Activated T-helper 2 cell treated with anti-CD3 and anti-CD28 coated beads, Interferon-gamma antibody, Interleukin-2, Interleukin-4, amounts not matched to agents 10 μg/mL and 5 μg/mL and 100 μg/mL, durations not matched to agents 14 hours and 24 hours and 36 hours (primary cell): ENCODE data around the gene M1AP. TPM values are rescaled to one million over a fixed set of nuclear protein-coding genes. Genes with fewer than 3 reads are reported as not detected.
A peak's percentile ranks its signal among the peaks of the same experiment; 100 is the strongest.
"Not testable (repeated sequence)": the region's sequence is repeated elsewhere in the genome, so short reads cannot be mapped to it uniquely, and the experiment has no call there.

Experiments
- DNase-seq: peaks from one replicate; pipeline ENCODE4 v3.0.0; 2021; ENCODE audit warnings: low spot score
- H3K27ac Mint-ChIP-seq: one replicate; pipeline ENCODE4 v1.8.0; 2021; ENCODE audit warnings: mixed read lengths
- H3K27me3 Mint-ChIP-seq: one replicate; pipeline ENCODE4 v1.8.0; 2021; ENCODE audit warnings: low read depth, mixed read lengths
- H3K36me3 Mint-ChIP-seq: one replicate; pipeline ENCODE4 v1.8.0; 2021; ENCODE audit warnings: low read depth, mixed read lengths
- H3K4me1 Mint-ChIP-seq: one replicate; pipeline ENCODE4 v1.8.0; 2021; ENCODE audit warnings: low read depth, mixed read lengths
- H3K4me3 Mint-ChIP-seq: one replicate; pipeline ENCODE4 v1.8.0; 2021; ENCODE audit warnings: low read depth, mild to moderate bottlenecking, moderate library complexity, mixed read lengths
- H3K9me3 Mint-ChIP-seq: one replicate; pipeline ENCODE4 v1.8.0; 2021; ENCODE audit warnings: mixed read lengths
- intact Hi-C: fragments of 100-400 bp; cut with micrococcal nuclease; formaldehyde crosslinking; loops from one replicate; pipeline ENCODE4 v1.15.1; 2023
- total RNA-seq: library from RNA; stranded (reverse); gene quantifications from 2 replicates; pipeline ENCODE4 v1.2.3, GENCODE V29; 2022

Gene M1AP
- total RNA-seq, 1 donor from 2014 or later: not detected

GRCh38 chr2:74567881-74568280 lies 80.2 kb downstream of the M1AP start:
- intact Hi-C loops: no loop called here

GRCh38 chr2:74566754-74567085 lies 81.4 kb downstream of the M1AP start:
- Mint-ChIP-seq H3K4me1 (peaks cover 50% of the 10 kb centered on the region), H3K36me3 (no peaks in the 10 kb centered on the region), H3K9me3 (no peaks in the 10 kb centered on the region), H3K4me3 (peak overlapping the region; percentile 28), H3K27me3 (no peaks in the 10 kb centered on the region), H3K27ac (peak overlapping the region; percentile 76)
- no peak for DNase-seq
- intact Hi-C loops: loop anchor here (1.0 kb wide), 1 partner anchor 12 kb away; the partner anchor contains the start of gene DOK1

More at GRCh38 chr2:74567881-74568280, 80.2 kb downstream of the M1AP start:
- DNase-seq: no peak
- Mint-ChIP-seq H3K27me3 (no peaks in the 10 kb centered on the region), H3K27ac (no peak overlapping the region), H3K4me3 (no peak overlapping the region), H3K4me1 (peaks cover 49% of the 10 kb centered on the region), H3K9me3 (no peaks in the 10 kb centered on the region), H3K36me3 (no peaks in the 10 kb centered on the region)

- H3K27me3 Mint-ChIP-seq: no peaks in the 10 kb centered on the region
- H3K9me3 Mint-ChIP-seq: no peaks in the 10 kb centered on the region
- DNase-seq: no peak
- peaks cover 51% of the 10 kb centered on the region for H3K4me1 Mint-ChIP-seq
- H3K36me3 Mint-ChIP-seq: no peaks in the 10 kb centered on the region
- peak overlapping the region; percentile 76 for H3K27ac Mint-ChIP-seq
- no peak overlapping the region for H3K4me3 Mint-ChIP-seq
- intact Hi-C loops: loop anchor here (1.0 kb wide), 1 partner anchor 12 kb away; the partner anchor contains the start of gene DOK1
Measured at GRCh38 chr2:74566076-74566753, 81.9 kb downstream of the M1AP start.

- DNase-seq: no peak
- no peaks in the 10 kb centered on the region for H3K27me3 Mint-ChIP-seq
- H3K9me3 Mint-ChIP-seq: no peaks in the 10 kb centered on the region
- intact Hi-C loops: no loop called here
- H3K4me3 Mint-ChIP-seq: no peak overlapping the region
- no peak overlapping the region for H3K27ac Mint-ChIP-seq
- H3K4me1 Mint-ChIP-seq: peaks cover 50% of the 10 kb centered on the region
- H3K36me3 Mint-ChIP-seq: no peaks in the 10 kb centered on the region
Measured at GRCh38 chr2:74564222-74564621, 83.9 kb downstream of the M1AP start.

- Mint-ChIP-seq H3K9me3 (no peaks in the 10 kb centered on the region), H3K27ac (no peak overlapping the region), H3K4me3 (no peak overlapping the region), H3K36me3 (peaks cover 3% of the 10 kb centered on the region), H3K4me1 (peaks cover 41% of the 10 kb centered on the region), H3K27me3 (no peaks in the 10 kb centered on the region)
- intact Hi-C loops: no loop called here
- no peak for DNase-seq
Measured at GRCh38 chr2:74562126-74562775, 85.9 kb downstream of the M1AP start.

- H3K4me3 Mint-ChIP-seq, DNase-seq, intact Hi-C loops, H3K27me3 Mint-ChIP-seq, H3K9me3 Mint-ChIP-seq, H3K27ac Mint-ChIP-seq: not testable (repeated sequence)
- Mint-ChIP-seq H3K4me1 (peaks cover 36% of the 10 kb centered on the region), H3K36me3 (peaks cover 15% of the 10 kb centered on the region)
Measured at GRCh38 chr2:74561022-74561421, 87.1 kb downstream of the M1AP start.

GRCh38 chr2:74560591-74560990 lies 87.5 kb downstream of the M1AP start:
- H3K27me3 Mint-ChIP-seq: no peaks in the 10 kb centered on the region
- no peak overlapping the region for H3K4me3 Mint-ChIP-seq
- peaks cover 33% of the 10 kb centered on the region for H3K4me1 Mint-ChIP-seq
- no peak overlapping the region for H3K27ac Mint-ChIP-seq
- DNase-seq: no peak
- peaks cover 16% of the 10 kb centered on the region for H3K36me3 Mint-ChIP-seq
- intact Hi-C loops: no loop called here
- H3K9me3 Mint-ChIP-seq: no peaks in the 10 kb centered on the region

GRCh38 chr2:74559912-74560311 lies 88.2 kb downstream of the M1AP start:
- Mint-ChIP-seq H3K9me3 (no peaks in the 10 kb centered on the region), H3K4me3 (no peak overlapping the region), H3K36me3 (peaks cover 22% of the 10 kb centered on the region), H3K27ac (no peak overlapping the region), H3K27me3 (no peaks in the 10 kb centered on the region), H3K4me1 (peaks cover 33% of the 10 kb centered on the region)
- intact Hi-C loops: no loop called here
- DNase-seq: no peak

- Mint-ChIP-seq H3K27ac (no peak overlapping the region), H3K4me3 (no peak overlapping the region), H3K9me3 (no peaks in the 10 kb centered on the region), H3K36me3 (peaks cover 25% of the 10 kb centered on the region), H3K27me3 (no peaks in the 10 kb centered on the region), H3K4me1 (peaks cover 27% of the 10 kb centered on the region)
- intact Hi-C loops: no loop called here
- no peak for DNase-seq
Measured at GRCh38 chr2:74558284-74559230, 89.6 kb downstream of the M1AP start.

- Mint-ChIP-seq H3K27me3 (no peaks in the 10 kb centered on the region), H3K36me3 (peaks cover 25% of the 10 kb centered on the region), H3K4me1 (peaks cover 25% of the 10 kb centered on the region), H3K9me3 (no peaks in the 10 kb centered on the region), H3K4me3 (peak overlapping the region; percentile 22), H3K27ac (no peak overlapping the region)
- intact Hi-C loops: no loop called here
- DNase-seq: no peak
Measured at GRCh38 chr2:74556831-74557370, 91.2 kb downstream of the M1AP start.

- H3K4me3 Mint-ChIP-seq: peak overlapping the region; percentile 97
- peak overlapping the region; percentile 34 for H3K27ac Mint-ChIP-seq
- H3K36me3 Mint-ChIP-seq: peaks cover 25% of the 10 kb centered on the region
- no peaks in the 10 kb centered on the region for H3K27me3 Mint-ChIP-seq
- H3K9me3 Mint-ChIP-seq: no peaks in the 10 kb centered on the region
- H3K4me1 Mint-ChIP-seq: peaks cover 30% of the 10 kb centered on the region
- intact Hi-C loops: no loop called here
- DNase-seq: no peak
Measured at GRCh38 chr2:74556159-74556558, 92.0 kb downstream of the M1AP start.

GRCh38 chr2:74555610-74556103 lies 92.5 kb downstream of the M1AP start:
- H3K27me3 Mint-ChIP-seq: no peaks in the 10 kb centered on the region
- intact Hi-C loops: loop anchor here (2.0 kb wide), 1 partner anchor 29 kb away; no protein-coding TSS in a partner anchor
- H3K27ac Mint-ChIP-seq: peak overlapping the region; percentile 96
- peak overlapping the region; percentile 97 for H3K4me3 Mint-ChIP-seq
- no peak for DNase-seq
- H3K4me1 Mint-ChIP-seq: peaks cover 30% of the 10 kb centered on the region
- H3K9me3 Mint-ChIP-seq: no peaks in the 10 kb centered on the region
- peaks cover 25% of the 10 kb centered on the region for H3K36me3 Mint-ChIP-seq
